Measurements from ENCODE around the gene NFATC2. TPM values are rescaled to one million over a fixed set of nuclear protein-coding genes. Genes with fewer than 3 reads are reported as not detected.

Gene NFATC2
- total RNA-seq, 3 donors from 2014 or later, result 5.9 to 11.9 (median 10.2) TPM

DNA sequence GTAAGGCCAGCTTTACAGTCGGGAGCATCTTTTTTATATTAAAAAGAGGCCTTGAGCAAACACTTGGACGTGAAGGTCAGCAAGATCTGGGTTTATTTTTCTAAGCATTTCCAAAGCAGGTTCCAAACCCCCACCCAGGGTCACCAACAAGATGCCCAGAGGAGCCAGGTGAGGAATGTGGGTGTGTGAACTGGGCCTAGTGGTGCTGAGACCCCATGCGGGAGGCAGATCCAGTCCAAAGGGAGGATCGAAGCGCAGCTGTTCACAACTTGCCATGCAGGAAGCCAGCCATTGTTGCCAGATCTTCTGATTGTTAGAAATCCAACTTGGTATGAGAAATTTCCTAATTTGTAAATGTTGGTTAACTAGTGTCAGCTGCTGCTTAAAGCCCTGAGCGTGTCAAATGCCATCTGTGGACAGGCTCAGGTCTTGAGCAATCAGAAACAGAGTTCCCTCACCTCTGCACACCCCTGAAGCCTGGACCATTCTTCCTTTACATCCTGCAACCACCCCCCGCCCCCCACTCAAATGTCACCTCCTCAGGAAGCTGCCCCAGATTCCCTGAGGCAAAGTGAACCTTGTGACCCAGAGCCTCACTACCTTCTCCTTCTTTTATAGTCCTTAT is 46.5 kb downstream of the NFATC2 start:
- intact Hi-C loops (cut with DNase I; ENCODE audit: low total_unique reads), result no loop called here
- Histone ChIP-seq H3K27ac (peak overlapping the region in 1 of 2 donors; percentile 15), H3K27me3 (no peaks in the 10 kb centered on the region), H3K9me3 (no peaks in the 10 kb centered on the region), H3K4me3 (no peak overlapping the region), H3K4me1 (peaks cover 0 to 6% of the 10 kb centered on the region in 2 donors), H3K36me3 (no peaks in the 10 kb centered on the region)
- no peak for DNase-seq (ENCODE audit: low spot score in 2 of 2)
- TF ChIP-seq POLR2AphosphoS5 (IDR thresholded peaks at IDR 0.05) (no peak), POLR2A (IDR thresholded peaks at IDR 0.05) (no peak), CTCF (IDR thresholded peaks at IDR 0.05) (no peak)

- Histone ChIP-seq H3K4me3 (no peak overlapping the region), H3K27me3 (no peaks in the 10 kb centered on the region), H3K27ac (no peak overlapping the region), H3K4me1 (peaks cover 0 to 6% of the 10 kb centered on the region in 2 donors), H3K9me3 (no peaks in the 10 kb centered on the region), H3K36me3 (no peaks in the 10 kb centered on the region)
- intact Hi-C loops (cut with DNase I; ENCODE audit: low total_unique reads), result no loop called here
- TF ChIP-seq POLR2AphosphoS5 (IDR thresholded peaks at IDR 0.05) (no peak), CTCF (IDR thresholded peaks at IDR 0.05) (no peak), POLR2A (IDR thresholded peaks at IDR 0.05) (no peak)
- DNase-seq (ENCODE audit: low spot score in 2 of 2), result no peak
These were observed 47.2 kb downstream of the NFATC2 start for GRCh38 chr20:51495291-51495690.

- H3K27me3 ChIP-seq, result no peaks in the 10 kb centered on the region
- no peak overlapping the region for H3K27ac ChIP-seq
- TF ChIP-seq POLR2AphosphoS5 (IDR thresholded peaks at IDR 0.05) (no peak), POLR2A (IDR thresholded peaks at IDR 0.05) (no peak), CTCF (IDR thresholded peaks at IDR 0.05) (no peak)
- no peaks in the 10 kb centered on the region for H3K9me3 ChIP-seq
- H3K4me1 ChIP-seq, result peaks cover 0 to 6% of the 10 kb centered on the region in 2 donors
- intact Hi-C loops (cut with DNase I; ENCODE audit: low total_unique reads), result no loop called here
- no peak for DNase-seq (ENCODE audit: low spot score in 2 of 2)
- H3K4me3 ChIP-seq, result no peak overlapping the region
- H3K36me3 ChIP-seq, result no peaks in the 10 kb centered on the region
These were observed 48.0 kb downstream of the NFATC2 start for GRCh38 chr20:51494241-51495110.

GRCh38 chr20:51493346-51493791 is 49.1 kb downstream of the NFATC2 start:
- no peaks in the 10 kb centered on the region for H3K27me3 ChIP-seq
- peak overlapping the region in 1 of 2 donors; percentile 2 for H3K27ac ChIP-seq
- no peak overlapping the region for H3K4me3 ChIP-seq
- peaks cover 0 to 6% of the 10 kb centered on the region in 2 donors for H3K4me1 ChIP-seq
- intact Hi-C loops (cut with DNase I; ENCODE audit: low total_unique reads), result no loop called here
- H3K36me3 ChIP-seq, result no peaks in the 10 kb centered on the region
- H3K9me3 ChIP-seq, result no peaks in the 10 kb centered on the region
- no peak for DNase-seq (ENCODE audit: low spot score in 2 of 2)
- TF ChIP-seq POLR2A (IDR thresholded peaks at IDR 0.05), result no peak
- TF ChIP-seq POLR2AphosphoS5 (IDR thresholded peaks at IDR 0.05), result no peak
- no peak for TF ChIP-seq CTCF (IDR thresholded peaks at IDR 0.05)

Measured in breast epithelium (tissue), 4 donors.